AG09309 (cell line): ENCODE data around the gene RPS6KC1.

ENCODE experiments used
- DNase-seq: peaks from one replicate; pipeline ENCODE4 v3.0.0-alpha.2; 2010; ENCODE audit warnings: low read depth
- H3K4me3 ChIP-seq: 2 replicates; pipeline ENCODE4 v1.5.1; 2011; ENCODE audit warnings: mild to moderate bottlenecking, low read depth, low read length, moderate library complexity; ENCODE audit not compliant: control insufficient read depth
- TF ChIP-seq, protein P1 (sequence below): IDR thresholded peaks from 2 replicates; pipeline ENCODE4 v1.5.1; 2011; ENCODE audit warnings: mild to moderate bottlenecking, low read depth, low read length, inconsistent platforms; ENCODE audit not compliant: insufficient read depth, control insufficient read depth; ENCODE audit errors: missing control alignments

Gene RPS6KC1

DNA sequence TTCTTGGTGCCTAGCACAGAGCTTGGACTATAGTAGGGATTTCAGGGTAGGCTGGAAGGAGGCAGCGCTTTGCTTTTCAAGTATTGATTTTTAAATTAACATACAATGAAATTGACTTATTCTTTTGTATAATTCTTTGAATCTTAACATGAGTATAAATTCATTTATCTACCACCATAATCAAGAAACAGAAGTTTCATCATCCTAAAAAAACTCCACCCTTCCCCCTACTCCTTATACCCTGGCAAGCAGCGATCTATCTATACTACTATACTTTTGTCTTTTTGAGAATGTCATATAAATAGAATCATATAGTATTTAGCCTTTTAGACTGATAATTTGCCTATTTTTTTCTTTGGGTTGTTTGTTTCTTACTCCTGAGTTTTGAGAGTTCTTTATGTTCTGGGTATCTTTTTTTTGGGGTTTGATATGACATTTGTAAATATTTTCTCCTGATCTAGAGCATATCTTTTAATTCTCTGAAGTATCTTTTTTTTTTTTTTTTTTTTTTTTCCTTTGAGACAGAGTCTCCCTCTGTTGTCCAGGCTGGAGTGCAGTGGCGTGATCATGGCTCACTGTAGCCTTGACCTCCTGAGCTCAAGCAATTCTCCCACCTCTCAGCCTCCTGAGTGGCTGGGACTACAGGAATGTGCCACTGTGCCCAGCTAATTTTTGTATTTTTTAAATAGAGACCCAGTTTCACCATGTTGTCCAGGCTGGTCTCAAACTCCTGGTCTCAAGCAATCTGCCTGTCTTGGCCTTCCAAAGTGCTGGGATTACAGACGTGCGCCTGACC, 6.4 kb downstream of the RPS6KC1 start:
- TF ChIP-seq, protein P1, sequence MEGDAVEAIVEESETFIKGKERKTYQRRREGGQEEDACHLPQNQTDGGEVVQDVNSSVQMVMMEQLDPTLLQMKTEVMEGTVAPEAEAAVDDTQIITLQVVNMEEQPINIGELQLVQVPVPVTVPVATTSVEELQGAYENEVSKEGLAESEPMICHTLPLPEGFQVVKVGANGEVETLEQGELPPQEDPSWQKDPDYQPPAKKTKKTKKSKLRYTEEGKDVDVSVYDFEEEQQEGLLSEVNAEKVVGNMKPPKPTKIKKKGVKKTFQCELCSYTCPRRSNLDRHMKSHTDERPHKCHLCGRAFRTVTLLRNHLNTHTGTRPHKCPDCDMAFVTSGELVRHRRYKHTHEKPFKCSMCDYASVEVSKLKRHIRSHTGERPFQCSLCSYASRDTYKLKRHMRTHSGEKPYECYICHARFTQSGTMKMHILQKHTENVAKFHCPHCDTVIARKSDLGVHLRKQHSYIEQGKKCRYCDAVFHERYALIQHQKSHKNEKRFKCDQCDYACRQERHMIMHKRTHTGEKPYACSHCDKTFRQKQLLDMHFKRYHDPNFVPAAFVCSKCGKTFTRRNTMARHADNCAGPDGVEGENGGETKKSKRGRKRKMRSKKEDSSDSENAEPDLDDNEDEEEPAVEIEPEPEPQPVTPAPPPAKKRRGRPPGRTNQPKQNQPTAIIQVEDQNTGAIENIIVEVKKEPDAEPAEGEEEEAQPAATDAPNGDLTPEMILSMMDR, result no peak
- no peak for DNase-seq
- H3K4me3 ChIP-seq, result no peak overlapping the region

DNA sequence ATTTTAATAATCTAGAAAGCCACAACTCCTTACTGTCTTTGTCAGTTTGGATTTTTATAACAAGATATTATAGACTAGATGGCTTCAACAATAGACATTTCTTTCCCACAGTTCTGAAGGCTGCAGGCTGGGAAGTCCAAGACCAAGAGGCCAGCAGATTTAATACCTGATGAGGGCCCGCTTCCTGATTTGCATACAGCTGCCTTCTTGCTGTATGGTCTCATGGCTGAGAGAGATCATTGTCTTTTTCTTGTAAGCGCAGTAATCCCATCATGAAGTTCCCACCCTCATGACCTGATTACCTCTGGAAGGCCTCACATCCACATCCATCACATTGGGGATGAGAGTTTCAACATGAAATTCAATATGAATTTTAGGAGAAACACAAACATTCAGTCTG, 9.8 kb downstream of the RPS6KC1 start:
- TF ChIP-seq, protein P1, result no peak
- no peak overlapping the region for H3K4me3 ChIP-seq
- DNase-seq, result no peak

DNA sequence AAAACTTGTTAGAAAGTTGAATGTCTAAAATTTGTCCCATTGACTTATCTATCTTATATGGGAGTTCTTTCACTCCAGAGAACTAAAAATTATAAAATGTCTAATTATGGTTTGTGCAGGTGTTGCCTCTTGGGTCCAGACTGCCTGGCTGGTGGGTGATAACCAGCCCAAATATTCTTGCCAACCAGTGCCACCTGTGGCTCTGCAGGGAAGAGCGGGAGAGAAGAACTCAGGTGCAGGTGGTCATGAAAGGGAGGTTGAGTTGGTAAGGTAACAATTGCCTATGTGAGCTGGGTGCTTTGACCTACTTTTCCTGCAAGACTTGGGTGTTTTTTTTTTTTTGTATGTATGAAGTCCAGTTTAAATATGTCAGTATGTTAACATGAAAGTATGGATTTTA, 10.2 kb downstream of the RPS6KC1 start:
- TF ChIP-seq, protein P1, result no peak
- no peak overlapping the region for H3K4me3 ChIP-seq
- DNase-seq, result no peak

DNA sequence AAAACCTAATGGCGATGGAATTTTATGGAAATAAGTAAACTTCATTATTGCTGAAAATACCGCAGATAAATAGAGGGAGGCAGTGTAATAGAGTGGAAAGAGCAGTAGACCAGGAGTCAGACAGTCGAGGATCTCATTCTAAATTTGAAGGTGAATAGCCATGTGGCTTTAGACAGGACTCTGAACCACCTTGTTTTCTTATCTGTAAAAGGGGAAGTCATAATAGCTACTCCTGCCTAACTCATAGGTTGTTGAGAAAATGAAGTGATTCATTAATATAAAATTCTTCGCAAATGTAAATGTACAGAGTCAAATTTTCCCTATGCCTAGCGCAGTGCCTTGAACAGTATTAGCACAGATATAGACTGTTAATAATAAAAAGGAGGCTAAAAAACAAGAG, 14.8 kb downstream of the RPS6KC1 start:
- TF ChIP-seq, protein P1, result no peak
- no peak overlapping the region for H3K4me3 ChIP-seq
- DNase-seq, result no peak

DNA sequence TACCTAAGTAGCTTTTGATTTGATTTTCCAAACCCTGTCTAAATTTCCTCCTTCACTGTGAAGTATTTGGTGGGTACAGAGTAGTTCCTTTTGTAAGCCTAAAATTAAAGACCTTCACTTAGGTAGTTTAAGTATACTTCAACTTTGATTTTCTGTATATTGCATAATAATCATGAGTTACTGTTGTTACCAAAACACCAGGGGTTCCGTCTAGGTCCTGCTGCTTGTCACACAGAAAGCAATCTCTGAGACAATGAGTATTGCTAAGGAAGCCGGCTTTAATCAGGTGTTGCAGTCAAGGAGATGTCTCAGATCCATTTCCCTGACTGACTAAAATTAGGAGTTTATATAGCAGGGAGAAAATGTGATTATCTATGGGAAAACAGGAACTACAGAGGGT, 15.3 kb downstream of the RPS6KC1 start:
- DNase-seq, result no peak
- TF ChIP-seq, protein P1, result no peak
- no peak overlapping the region for H3K4me3 ChIP-seq

DNA sequence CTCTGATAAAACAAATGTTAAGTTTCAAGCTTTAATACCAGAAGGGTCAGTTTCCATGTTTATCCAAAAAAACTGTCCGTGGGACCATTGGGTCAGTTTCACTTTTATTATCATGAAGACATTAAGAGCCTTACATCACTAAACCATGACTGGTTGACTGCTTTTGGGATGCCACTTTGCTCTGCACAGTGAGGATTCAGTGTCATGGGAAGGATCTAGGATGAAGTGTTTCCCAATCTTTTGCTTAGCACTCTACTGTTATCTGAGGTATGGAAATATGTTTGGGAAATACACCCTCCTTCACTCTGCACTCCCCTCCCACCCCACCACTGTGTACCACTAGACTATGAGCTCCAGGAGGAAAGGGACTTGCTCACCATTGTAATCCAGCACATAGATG, 16.3 kb downstream of the RPS6KC1 start:
- TF ChIP-seq, protein P1, result no peak
- H3K4me3 ChIP-seq, result no peak overlapping the region
- DNase-seq, result no peak
